Adipocyte (in vitro differentiated cells): ENCODE data around the gene JADE2.

Experiments used
- DNase-seq: peaks from one replicate; pipeline ENCODE4 v3.0.0-alpha.2; 2015; ENCODE audit warnings: low read depth
- H3K27me3 ChIP-seq: replicated peaks from 2 replicates; pipeline ENCODE4 v1.7.0; 2013; ENCODE audit warnings: mild to moderate bottlenecking, low read length, moderate library complexity; ENCODE audit not compliant: control insufficient read depth, insufficient read depth
- H3K36me3 ChIP-seq: 2 replicates; pipeline ENCODE4 v1.7.0; 2013; ENCODE audit warnings: low read length, mild to moderate bottlenecking, moderate library complexity; ENCODE audit not compliant: control insufficient read depth, insufficient read depth, severe bottlenecking
- H3K4me1 ChIP-seq: 2 replicates; pipeline ENCODE4 v1.7.0; 2013; ENCODE audit warnings: mild to moderate bottlenecking, low read length, moderate library complexity; ENCODE audit not compliant: control insufficient read depth, insufficient read depth
- H3K4me3 ChIP-seq: 2 replicates; pipeline ENCODE4 v1.7.0; 2013; ENCODE audit warnings: mild to moderate bottlenecking, low read length, moderate library complexity
- H3K9ac ChIP-seq: 2 replicates; pipeline ENCODE4 v1.7.0; 2013; ENCODE audit warnings: mild to moderate bottlenecking, low read length, moderate library complexity
- H3K9me3 ChIP-seq: 2 replicates; pipeline ENCODE4 v1.7.0; 2013; ENCODE audit warnings: mild to moderate bottlenecking, low read length, moderate library complexity; ENCODE audit not compliant: control insufficient read depth

Gene JADE2

GRCh38 chr5:134524826-134525682, at the start of gene JADE2:
JADE2 (plus strand) TSS chr5:134525670; CDS start chr5:134535858, 10,188 bp downstream.
- H3K36me3 ChIP-seq = no peaks in the 10 kb centered on the region
- H3K9ac ChIP-seq = peak within 1 kb of the TSS; percentile 100
- peak within 1 kb of the TSS; percentile 96 for H3K4me3 ChIP-seq
- peak; percentile 87 for DNase-seq
- peaks cover 34% of the 10 kb centered on the region for H3K4me1 ChIP-seq
- H3K9me3 ChIP-seq = no peaks in the 10 kb centered on the region
- no peaks in the 10 kb centered on the region for H3K27me3 ChIP-seq

DNA sequence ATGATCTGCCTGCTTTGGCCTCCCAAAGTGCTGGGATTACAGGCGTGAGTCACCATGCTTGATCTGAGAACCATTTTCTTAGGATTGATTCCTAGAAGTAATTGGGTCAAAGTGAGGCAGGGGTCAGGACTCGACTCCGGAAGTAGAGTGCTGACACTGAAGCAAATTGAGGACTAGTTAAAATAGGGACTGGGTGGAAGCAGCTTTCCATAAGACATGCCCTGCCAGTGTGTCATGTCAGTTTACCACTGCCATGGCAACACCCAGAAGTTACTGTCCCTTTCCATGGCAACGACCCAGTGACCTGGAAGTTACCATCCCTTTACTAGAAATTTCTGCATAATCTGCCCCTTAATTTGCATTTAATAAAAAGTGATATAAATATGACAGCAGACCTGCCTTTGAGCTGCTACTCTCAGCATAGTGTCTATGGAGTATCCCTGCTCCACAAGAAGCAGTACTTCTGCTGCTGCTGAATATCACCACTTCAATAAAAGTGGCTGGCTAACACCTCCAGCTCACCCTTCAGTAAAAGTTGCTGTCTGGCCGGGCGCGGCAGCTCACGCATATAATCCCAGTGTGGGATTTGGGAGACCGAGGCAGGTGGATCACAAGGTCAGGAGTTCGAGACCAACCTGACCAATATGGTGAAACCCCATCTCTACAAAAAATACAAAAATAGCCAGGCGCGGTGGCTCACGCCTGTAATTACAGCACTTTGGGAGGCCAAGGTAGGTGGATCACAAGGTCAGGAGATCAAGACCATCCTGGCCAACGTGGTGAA, 47.8 kb upstream of the JADE2 start:
- DNase-seq = no peak
- Histone ChIP-seq H3K9me3 (peaks cover 5% of the 10 kb centered on the region), H3K27me3 (no peaks in the 10 kb centered on the region), H3K9ac (no peak overlapping the region), H3K36me3 (no peaks in the 10 kb centered on the region), H3K4me1 (no peaks in the 10 kb centered on the region), H3K4me3 (no peak overlapping the region)

GRCh38 chr5:134479839-134480238, 45.6 kb upstream of the JADE2 start:
- Histone ChIP-seq H3K9me3 (no peaks in the 10 kb centered on the region), H3K9ac (no peak overlapping the region), H3K27me3 (no peaks in the 10 kb centered on the region), H3K4me3 (no peak overlapping the region), H3K4me1 (no peaks in the 10 kb centered on the region), H3K36me3 (no peaks in the 10 kb centered on the region)
- no peak for DNase-seq

DNA sequence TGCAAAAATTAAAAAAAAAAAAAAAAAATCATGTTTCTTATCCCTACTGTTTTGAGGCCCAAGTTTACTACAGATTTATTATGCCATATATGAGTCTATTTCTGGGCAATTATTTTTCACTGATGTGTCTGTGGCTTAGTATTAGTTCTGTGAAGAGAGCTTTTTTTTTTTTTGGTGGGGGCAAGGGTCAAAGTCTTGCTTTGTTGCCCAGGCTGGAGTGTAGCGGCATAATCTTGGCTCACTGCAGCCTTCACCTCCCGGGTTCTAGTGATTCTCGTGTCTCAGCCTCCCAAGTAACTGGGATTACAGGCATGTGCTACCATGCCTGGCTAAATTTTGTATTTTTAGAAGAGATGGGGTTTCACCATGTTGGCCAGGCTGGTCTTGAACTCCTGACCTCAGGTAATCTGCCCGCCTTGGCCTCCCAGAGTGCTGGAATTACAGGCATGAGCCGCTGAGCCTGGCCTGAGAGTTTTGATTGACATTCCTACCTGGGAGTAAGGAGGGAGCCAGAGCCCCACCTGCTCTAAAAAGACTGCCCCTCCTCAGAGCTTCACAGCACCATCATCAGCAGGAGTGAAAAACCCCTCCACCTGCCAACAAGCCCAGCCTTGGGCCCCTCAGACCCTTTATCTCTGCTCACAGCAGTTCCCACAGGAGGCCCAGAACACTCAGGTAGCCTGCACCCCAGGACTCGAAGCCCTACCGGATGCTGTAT, 36.1 kb upstream of the JADE2 start:
- no peak overlapping the region for H3K9ac ChIP-seq
- H3K27me3 ChIP-seq = no peaks in the 10 kb centered on the region
- DNase-seq = no peak
- no peaks in the 10 kb centered on the region for H3K36me3 ChIP-seq
- no peak overlapping the region for H3K4me3 ChIP-seq
- H3K9me3 ChIP-seq = peaks cover 3% of the 10 kb centered on the region
- peaks cover 12% of the 10 kb centered on the region for H3K4me1 ChIP-seq

DNA sequence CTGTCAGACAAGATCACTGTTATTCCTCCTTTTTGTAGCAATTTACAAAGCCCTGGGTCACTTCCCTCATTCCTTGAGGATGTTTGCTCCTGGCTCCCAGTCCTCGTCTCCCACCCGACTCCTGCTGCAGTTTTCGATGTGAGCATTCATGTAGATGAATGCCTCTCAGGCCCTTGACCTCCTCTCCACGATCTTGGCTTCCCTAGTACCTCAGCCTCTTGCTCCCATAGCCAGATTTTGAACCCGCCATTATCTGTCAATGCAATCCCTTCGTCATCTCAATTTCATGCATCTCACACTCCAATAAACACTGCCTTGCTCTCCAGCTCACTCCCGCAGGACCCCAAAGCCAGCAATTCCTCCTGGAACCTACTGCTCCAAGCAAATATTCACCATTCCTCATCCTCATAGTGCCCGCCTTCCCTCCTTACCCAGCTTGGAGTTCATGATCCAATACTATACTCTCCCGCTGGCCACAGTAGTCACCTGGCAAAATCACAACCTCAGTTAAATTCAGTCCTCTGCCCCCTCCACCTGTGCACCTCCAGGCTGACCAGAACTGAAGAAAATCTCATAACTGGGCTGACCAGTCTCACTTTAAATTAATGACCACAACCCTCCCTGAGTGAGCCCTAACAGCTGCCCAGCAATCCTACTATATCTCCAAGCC, 35.1 kb upstream of the JADE2 start:
- H3K4me1 ChIP-seq = peaks cover 12% of the 10 kb centered on the region
- no peaks in the 10 kb centered on the region for H3K27me3 ChIP-seq
- no peaks in the 10 kb centered on the region for H3K36me3 ChIP-seq
- no peak for DNase-seq
- peaks cover 3% of the 10 kb centered on the region for H3K9me3 ChIP-seq
- no peak overlapping the region for H3K9ac ChIP-seq
- no peak overlapping the region for H3K4me3 ChIP-seq

GRCh38 chr5:134490925-134491271, 34.6 kb upstream of the JADE2 start:
- Histone ChIP-seq H3K9ac (no peak overlapping the region), H3K4me1 (peaks cover 12% of the 10 kb centered on the region), H3K27me3 (no peaks in the 10 kb centered on the region)

DNA sequence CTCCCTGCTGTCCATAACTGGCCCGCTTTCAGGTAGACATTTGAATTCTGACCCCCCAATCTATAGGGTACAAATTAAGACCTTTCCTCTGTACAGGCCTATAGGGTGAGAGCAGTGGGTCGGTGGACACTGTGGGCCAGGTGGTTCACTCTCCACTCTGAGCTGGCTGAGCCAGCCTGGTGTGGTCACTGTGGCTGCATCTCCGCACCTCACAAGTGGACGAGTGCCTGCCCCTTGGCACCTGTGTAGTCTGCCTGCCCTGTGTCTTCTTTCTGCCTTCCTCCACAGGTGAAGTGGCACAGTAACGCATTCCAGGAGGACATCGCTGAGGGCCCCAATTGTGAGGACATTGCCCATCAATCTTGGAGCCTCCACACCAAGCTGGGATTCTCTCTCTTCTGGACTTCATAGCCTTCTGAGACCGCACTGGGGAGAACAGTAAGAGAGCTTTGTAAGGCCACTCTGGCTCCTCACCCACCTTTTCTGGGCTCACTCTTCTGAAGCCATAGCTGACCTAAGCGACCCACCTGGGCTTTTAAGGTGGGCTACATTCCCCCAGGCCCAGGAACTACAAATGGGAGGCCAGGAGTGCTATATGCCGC, 33.5 kb upstream of the JADE2 start:
- no peaks in the 10 kb centered on the region for H3K36me3 ChIP-seq
- peaks cover 12% of the 10 kb centered on the region for H3K4me1 ChIP-seq
- H3K4me3 ChIP-seq = no peak overlapping the region
- no peaks in the 10 kb centered on the region for H3K9me3 ChIP-seq
- DNase-seq = no peak
- H3K9ac ChIP-seq = no peak overlapping the region
- no peaks in the 10 kb centered on the region for H3K27me3 ChIP-seq

More at GRCh38 chr5:134490925-134491271, 34.6 kb upstream of the JADE2 start:
- Histone ChIP-seq H3K9me3 (no peaks in the 10 kb centered on the region), H3K4me3 (no peak overlapping the region), H3K36me3 (no peaks in the 10 kb centered on the region)
- DNase-seq = no peak

GRCh38 chr5:134492568-134492967, 32.9 kb upstream of the JADE2 start:
- Histone ChIP-seq H3K9ac (peak overlapping the region; percentile 35), H3K36me3 (no peaks in the 10 kb centered on the region), H3K27me3 (no peaks in the 10 kb centered on the region), H3K9me3 (no peaks in the 10 kb centered on the region), H3K4me3 (no peak overlapping the region), H3K4me1 (peaks cover 12% of the 10 kb centered on the region)
- no peak for DNase-seq

DNA sequence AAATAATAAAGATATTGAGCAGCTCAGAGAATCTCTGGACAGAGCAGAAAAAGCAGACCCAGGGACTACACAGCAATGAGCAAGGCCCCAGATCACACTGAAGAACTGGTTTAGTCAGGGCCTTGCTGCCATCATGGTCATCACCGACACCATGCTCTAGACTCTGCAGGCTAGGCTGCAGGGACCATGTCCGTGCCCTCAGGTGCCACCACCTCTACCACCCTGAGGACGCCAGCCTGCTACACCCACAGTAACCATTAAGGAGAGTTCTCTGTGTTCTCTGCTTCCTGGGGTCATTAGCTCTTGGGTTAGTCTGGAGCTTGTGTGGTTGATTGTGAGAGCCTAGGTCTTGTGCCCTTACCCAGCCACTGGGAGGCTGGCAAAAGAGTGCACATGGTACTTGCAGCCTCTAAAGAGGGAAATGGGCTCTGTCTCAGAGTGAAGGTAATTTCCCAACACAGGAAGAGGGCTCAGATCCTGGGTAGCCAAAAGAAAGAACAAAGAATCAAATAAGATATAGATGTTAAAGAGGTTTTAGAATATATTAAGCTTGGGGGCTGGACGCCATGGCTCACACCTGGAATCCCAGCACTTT, 31.9 kb upstream of the JADE2 start:
- DNase-seq = no peak
- H3K4me3 ChIP-seq = no peak overlapping the region
- H3K9ac ChIP-seq = no peak overlapping the region
- no peaks in the 10 kb centered on the region for H3K36me3 ChIP-seq
- H3K27me3 ChIP-seq = no peaks in the 10 kb centered on the region
- no peaks in the 10 kb centered on the region for H3K9me3 ChIP-seq
- H3K4me1 ChIP-seq = peaks cover 12% of the 10 kb centered on the region

GRCh38 chr5:134494780-134495179, 30.7 kb upstream of the JADE2 start:
- Histone ChIP-seq H3K36me3 (no peaks in the 10 kb centered on the region), H3K9me3 (no peaks in the 10 kb centered on the region), H3K27me3 (no peaks in the 10 kb centered on the region), H3K9ac (no peak overlapping the region), H3K4me1 (peaks cover 12% of the 10 kb centered on the region), H3K4me3 (no peak overlapping the region)
- no peak for DNase-seq
